Activated effector memory CD4-positive, alpha-beta T cell treated with Interleukin-2 at 50 U/mL for 16 hours (primary cell): ENCODE measurements around the gene SBNO1.
"Not testable (repeated sequence)": the region's sequence is repeated elsewhere in the genome, so short reads cannot be mapped to it uniquely, and the experiment has no call there.

Experiments used
- DNase-seq: peaks from one replicate; pipeline ENCODE4 v3.0.0-alpha.2; 2020

SBNO1 gene

DNA sequence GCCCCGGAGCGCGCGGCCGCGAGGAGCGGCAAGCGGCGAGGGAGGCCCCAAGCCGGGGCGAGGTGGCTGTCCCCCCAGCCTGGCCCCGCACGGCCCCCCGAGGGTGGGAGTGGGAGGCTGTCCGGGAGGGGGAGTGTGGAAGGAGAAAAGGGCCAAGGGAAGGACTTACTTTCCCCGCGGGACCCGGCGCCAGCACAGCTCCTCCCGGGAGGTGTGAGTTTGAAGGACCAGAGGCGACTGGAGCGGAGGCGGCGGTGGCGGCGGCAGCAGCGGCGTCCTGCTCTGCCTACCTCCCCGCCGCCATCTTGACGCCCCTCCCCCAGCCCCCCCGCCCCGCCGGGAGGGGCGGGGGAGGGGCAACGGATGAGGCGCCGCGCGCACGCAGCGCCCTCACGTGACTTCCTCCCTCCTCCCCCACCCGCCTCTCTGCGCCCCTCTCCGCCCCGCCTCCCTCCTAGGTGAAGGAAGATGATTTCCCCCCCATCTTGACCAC, at the start of gene SBNO1:
Gene SBNO1, minus strand, starts transcription at position 316 of the 493 bp plus-strand sequence. CDS start 14,406 bp downstream, outside the sequence.
- peak; percentile 87 for DNase-seq

DNA sequence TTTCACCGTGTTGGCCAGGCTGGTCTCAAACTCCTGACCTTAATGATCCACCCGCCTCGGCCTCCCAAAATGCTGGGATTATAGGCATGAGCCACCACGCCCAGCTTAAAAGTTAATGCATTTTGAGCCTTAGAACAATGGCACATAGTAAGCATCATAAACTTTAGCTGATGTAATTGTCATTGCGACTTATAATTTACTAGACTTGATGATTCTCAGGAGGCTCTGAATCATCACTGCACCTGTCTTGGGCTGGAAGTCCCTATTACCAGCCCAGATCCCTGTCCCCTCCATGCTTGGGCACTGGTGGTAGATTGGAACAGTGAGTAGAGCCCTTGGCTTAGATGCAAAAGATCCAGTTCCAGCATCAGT, 45.4 kb upstream of the SBNO1 start:
- DNase-seq, result no peak

DNA sequence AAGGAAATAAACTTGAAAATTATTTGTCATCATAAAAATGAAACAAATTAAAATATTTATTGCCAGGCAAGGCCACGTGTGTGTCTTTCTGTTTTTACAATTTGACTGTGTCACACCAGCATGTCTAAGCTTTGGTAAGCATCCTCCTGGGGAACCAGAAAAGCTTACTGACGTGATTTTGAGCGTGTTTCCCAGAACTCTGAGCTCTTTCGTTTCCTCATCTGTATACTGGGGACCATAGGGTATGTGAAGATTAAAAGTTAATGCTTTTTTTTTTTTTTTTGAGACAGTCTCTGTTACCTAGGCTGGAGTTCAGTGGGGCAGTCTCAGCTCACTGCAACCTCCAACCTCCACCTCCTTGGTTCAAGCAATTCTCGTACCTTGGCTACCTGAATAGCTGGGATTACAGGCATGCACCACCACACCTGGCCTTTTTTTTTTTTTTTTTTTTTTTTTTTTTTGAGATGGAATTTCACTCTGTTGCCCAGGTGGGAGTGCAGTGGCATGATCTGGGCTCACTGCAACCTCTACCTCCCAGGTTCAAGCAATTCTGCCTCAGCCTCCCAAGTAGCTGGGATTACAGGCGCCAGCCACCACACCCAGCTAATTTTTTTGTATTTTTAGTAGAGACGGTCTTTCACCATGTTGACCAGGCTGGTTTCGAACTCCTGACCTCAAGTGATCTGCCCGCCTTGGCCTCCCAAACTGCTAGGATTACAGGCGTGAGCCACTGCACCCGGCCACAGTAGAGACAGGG, 44.8 kb upstream of the SBNO1 start:
- DNase-seq, result not testable (repeated sequence)

DNA sequence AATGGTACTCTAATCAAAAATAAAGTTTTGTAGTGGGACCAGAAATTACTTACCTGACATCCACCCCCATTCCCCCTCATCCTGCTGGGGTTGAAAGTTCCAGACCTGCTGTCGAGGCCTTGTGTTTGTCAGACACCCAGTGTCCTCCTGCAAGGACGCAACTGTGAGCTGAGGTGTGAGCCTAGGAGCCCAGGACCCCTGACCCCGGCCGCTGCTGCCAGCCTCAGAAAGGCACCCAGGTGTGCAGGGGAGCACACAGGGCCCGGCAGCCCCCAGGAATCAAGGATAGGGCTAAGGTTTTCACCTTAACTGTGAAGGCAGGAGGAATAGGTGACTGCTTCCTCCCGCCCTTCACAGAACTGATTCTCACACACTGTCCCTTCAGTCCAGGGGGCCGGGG, 44.0 kb upstream of the SBNO1 start:
- DNase-seq, result not testable (repeated sequence)

DNA sequence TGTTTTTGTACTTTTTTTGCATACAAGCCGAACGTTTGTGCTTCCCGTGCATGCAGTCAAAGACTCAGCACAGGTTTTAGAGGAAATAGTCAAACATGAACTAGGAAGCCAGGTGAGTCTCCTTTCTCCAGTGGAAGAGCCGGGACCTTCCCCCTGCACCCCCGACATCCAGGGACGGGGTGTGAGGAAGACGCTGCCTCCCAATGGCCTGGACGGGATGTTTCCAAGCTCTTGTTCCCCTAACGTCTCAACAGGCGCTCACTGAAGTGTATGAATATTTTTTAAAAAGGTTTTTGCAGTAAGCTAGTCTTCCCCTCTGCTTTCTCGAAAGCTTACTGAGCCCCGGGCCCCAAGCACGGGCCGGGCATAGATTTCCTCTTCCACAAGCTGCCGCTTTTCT, 43.3 kb upstream of the SBNO1 start:
- DNase-seq, result not testable (repeated sequence)

DNA sequence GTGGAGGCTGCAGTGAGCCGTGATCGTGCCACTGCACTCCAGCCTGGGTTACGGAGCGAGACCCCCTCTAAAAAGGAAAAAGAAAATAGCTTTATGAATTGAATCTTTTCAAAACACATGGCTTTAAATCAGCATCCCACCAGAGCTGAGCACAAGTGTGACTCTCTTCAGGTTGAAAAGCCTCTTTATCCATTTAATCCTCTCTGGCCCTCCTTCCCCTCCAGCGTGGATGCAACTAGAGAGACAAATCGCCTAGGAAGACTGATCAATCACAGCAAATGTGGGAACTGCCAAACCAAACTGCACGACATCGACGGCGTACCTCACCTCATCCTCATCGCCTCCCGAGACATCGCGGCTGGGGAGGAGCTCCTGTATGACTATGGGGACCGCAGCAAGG, 42.6 kb upstream of the SBNO1 start:
- DNase-seq, result not testable (repeated sequence)

DNA sequence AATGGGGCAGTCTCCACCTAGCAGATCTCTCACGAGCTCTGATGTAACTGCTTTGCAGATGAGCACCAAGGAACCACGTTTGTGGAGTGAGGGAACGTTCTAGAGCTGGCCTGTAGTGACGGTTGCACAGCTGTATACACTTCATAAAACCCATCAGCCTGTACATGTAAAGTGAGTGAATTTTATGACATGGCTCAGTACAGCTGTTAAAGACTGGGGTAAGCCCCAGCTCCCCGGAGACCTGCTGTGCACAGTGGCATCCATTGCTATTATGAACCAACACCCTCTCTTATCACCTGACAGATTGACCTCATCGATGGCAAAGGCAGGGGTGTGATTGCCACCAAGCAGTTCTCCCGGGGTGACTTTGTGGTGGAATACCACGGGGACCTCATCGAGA, 39.9 kb upstream of the SBNO1 start:
- no peak for DNase-seq

DNA sequence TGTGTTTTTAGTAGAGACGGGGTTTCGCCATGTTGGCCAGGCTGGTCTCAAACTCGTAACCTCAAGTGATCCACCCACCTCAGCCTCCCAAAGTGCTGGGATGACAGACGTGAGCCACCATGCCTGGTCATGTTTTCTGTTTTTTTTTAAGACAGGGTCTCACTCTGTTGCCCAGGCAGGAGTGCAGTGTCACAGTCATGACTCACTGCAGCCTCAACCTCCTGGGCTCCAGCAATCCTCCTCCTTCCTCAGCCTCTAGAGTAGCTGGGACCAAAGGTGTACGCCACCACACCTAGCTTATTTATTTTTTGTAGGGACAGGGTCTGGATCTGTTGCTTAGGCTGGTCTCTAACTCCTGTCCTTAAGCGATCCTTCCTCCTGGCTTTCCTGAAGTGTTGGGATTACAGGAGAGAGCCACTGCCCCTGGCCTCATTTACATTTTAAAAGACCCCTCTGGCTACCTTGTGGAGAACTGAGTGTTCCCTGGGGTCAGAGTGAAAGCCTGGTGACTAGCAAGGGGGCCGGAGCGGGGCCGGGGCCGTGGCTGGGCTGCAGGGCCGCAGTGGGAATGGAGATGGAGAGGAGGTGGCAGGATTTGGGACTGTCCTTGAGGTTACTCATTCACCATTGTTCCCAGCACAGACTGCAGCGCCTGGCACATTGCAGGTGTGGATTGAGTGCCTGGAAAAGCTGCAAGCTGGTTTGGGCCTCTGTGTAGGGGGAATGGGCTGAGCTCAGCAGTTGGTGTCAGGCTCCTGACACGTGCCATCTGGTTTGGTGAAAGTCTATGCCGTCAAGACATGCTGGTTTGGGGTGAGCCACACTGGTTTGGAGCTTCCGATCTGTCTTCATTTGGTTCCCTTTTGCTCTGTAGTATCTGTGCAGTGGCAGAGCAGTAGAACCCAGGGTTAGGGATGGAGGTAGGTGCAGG, 37.4 kb upstream of the SBNO1 start:
- no peak for DNase-seq

DNA sequence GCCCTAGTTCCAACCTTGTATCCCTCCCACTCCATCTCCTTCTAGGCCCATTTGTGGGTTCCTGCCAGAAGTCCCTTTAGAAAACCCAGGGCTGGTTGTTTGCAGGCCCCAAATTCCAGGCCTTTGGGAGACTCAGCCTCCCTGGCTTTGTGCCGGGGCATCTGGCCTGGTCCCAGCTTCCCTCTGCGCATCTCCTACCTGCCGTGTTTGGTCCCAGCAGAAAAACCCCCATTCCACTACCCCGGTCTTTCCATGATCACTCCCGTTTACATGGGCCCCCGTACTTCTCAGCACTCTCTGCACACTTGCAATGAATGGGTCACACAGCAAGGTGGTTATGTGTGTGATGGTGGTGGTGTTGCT, 34.6 kb upstream of the SBNO1 start:
- no peak for DNase-seq

DNA sequence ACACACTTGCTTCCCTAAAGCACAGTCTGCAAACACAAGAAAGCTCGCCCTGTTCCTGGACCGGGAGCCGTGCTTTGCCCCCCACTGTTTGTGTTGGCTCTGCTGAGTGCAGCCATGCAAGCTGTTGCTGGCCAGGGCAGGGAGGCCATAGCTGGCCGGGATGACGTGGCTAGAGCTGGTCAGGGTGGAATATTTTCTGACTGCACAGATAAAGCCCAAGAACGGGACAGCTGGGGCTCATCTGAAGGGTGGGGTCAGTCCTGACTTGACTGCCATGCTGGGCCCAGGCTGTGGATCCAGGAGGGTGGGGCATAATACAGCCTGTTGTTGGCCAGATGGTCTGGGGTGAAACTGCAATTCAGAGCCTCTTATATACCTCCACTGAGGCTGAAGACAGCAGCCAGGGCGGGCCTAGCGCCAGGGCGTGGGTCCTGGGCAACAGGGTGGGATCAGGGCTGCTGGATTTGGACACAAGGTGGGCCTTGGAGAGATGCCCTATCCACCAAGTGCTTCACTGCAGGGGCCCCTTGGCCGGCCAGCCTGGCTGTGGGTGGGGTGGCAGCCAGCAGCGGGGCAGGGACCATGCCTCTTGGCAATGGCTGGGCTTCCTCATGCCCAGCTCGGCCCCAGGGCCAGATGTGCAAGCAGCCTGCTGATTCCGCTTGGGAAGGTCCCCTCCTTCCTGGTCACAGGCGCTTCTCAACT, 34.1 kb upstream of the SBNO1 start:
- no peak for DNase-seq

DNA sequence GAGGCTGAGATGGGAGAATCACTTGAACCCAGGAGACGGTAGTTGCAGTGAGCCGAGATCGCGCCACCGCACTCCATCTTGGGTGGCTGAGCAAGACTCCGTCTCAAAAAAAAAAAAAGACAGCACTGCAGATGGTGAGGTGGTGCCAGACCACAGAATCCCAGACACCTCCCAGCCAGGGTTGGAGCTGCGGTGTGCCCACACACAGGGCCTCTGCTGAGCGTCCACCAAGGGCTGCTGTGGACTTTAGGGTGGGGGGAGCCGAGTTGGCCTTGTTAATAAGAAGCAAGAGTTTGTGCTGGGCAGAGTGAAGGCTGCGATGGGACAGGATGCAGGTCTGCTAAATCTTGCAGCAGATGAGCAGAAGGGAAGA, 33.5 kb upstream of the SBNO1 start:
- DNase-seq, result no peak

DNA sequence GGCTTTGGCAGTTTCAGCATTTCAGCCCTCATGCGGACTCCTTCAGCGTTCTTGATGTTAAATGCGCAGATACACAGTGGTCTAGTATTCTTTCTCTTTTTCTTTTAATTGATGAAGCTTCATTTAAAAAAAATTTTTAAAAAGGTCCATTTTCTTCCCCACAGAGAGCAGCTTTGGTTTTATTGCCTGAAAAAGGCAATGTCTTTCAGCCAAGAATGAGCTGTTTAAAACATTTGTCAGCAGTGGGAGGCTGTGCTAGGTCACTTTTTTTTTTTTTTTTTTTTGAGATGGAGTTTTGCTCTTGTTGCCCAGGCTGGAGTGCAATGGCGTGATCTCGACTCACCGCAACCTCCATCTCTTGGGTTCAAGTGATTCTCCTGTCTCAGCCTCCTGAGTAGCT, 32.8 kb upstream of the SBNO1 start:
- no peak for DNase-seq

DNA sequence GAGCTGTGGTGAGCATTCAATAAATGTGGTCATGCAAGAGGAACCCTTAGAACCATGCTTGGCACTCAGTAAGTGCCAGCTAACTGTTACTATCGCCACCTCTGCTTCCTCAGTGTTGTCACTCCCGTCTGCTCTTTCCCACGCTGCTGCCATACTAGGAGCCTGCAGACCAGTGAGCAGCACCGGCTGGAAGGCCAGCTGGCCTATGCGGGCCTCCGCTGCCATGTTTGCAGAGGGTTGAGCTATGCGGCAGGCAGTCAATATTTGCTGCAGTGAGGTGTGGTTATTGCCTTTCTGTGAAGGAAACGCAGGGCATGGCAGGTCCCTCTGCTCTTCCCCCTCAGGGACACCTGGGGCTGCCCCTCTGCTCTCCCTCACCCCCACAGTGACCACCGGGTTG, 32.3 kb upstream of the SBNO1 start:
- DNase-seq, result no peak

DNA sequence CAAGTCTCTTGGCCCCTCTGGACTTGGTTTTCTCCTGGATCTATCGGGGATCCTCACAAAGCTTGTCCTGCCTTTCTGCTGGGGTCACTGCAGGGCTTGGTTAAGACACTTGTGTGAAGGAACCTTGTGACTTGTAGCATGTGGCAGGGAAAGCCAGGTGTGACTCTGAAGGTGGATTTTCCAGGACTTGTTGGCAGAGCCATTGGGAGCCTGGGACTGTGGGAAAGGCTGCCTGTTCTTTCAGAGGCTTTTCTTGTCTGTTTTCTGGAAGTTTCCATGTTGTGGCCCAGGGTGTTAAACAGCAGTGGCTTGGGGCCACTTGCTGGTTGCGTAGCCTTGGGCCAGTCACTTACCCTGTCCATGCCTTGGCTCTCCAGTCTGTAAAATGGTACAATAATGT, 31.9 kb upstream of the SBNO1 start:
- DNase-seq, result no peak

DNA sequence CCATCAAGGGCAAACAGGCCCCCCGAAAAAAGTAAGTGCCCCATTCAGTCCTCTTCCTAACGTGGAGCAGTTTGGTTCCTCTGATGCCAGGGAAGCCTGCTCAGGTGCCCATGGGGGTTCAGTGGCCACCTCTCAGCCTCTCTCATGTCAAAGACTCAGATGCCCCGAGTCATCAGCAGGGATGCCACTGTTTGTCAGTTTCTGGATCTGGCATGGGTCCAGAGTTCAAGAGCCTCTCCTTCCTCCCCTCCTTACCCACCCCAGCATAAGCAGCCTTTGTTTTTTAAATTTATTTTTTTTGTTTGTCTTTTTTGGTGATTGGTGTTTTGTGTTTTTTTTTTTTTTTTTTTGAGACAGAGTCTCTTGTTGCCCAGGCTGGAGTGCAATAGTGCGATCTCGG, 30.6 kb upstream of the SBNO1 start:
- DNase-seq, result no peak

DNA sequence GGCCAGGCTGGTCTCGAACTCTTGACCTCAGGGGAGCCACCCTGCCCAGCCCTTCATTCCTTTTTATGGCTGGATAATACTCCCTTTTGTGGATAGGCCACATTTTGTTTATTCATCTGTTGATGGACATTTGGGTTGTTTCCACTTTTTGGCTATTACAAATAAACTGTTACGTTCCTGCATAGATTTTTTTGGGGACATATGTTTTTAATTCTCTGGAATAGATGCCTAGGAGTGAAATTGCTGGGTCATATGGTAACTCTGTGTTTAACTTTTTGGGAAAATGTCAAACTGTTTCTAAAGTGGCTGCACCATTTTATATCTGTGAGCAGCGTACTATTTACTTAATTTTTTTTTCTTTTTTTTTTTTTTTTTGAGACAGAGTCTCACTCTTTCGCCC, 29.1 kb upstream of the SBNO1 start:
- DNase-seq, result no peak

DNA sequence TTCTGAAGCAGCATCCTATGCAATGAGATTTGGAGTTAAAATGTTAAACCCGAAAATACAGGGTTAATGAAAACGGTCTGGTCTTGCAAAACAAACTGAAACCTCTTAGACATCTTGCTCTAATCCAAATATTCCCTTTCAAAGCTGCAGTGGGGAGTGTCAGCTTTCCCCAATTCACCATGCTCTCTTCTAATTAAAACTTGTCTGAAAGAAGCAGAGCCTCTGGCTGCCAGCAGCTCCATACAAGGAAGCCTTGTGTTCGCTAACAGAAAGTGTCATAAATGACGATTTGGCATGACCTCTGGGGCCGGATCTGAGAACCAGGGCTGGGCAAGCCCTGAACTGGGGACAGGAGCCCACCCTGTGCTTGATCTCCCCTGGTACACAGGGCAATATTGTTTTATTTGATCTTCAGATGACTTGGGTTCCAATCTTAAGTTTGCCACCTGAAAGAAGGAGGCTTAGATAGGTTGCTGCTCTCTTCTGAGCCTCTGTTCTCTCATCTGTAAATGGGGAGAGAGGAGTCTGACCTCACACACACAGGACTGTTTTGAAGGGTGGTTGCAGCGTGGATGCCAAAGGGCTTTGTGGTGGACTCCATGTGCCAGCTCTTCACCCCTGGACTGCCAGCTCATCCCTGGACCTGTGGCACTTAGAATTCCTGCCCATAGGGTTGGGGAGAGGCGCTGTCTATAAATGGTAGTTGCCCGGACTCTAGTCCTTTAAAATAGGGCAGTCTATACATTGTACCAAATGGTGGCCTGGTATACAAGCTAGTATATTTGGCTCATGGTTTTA, 27.1 kb upstream of the SBNO1 start:
- DNase-seq, result no peak

DNA sequence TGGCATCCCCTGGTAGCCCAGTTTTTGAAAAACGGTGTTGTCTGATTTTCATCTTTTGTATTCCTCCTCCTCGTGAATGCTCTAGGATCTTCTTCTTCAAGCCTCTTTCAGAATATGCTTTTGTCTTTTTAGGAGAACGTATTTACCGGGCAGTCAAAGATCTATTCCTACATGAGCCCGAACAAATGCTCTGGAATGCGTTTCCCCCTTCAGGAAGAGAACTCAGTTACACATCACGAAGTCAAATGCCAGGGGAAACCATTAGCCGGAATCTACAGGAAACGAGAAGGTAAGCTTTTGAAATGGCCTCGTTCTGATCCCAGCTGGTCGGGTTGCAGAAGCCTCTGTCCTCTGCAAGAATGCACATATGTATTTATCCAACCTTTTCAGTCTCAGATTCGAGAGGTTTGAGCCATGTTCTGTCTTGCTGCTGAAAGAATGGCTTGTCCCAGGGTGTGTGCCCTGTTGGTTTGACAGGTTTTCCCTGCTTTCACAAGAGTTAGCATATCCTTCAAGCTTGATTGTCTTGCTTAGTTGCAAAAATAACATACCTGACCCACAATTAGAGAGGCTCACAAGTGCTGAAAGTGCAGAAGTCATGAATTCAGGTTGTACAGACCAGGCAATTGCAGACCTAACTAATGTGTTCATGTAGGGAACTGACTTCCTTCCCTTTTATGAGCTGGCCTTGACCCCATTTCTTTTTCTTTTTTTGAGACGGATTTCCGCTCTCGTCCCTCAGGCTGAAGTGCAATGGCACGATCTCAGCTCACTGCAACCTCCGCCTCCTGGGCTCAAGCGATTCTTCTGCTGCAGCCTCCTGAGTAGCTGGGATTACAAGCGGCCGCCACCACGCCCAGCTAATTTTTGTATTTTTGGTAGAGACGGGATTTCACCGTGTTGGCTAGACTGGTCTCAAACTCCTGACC, 26.1 kb upstream of the SBNO1 start:
- DNase-seq, result no peak

DNA sequence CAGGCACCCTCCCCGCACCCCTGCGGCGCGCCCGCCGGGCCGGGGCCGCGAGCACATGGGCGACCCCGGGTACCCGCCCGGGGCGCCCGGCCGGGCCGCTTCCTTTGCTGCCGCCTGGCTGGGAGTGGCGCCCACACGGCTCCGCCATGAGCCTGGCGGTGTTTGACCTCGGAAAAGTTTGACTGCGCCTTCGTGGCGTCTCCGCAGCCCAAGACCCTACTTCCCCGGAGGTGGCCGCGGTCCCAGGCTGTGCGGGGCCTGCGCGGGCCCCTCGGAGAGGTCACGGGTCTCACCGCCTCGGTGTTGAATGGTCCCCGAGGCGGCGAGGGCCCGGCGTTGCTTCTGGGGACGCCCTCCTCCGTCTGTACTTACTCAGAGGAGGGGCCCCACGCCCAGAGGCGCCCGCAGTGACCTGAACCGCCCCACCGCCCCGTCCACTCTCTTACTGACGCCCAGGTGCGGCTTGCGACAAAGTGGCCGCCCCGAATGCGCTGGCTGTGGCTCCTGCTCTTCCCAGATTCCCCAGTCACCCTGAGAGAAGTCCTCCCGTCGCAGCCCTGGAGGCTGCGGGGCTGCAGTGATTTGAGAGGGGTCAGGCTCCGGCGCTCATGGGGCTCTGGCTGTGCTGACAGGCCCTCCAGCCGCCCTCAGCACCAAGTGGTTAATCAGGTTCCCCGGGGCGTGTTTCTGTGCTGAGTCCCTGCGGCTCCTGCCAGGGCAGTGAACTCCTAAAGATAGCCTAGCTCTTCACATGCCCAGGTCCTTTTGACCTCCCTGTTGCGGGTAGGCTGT, 25.1 kb upstream of the SBNO1 start:
- DNase-seq, result peak; percentile 22

DNA sequence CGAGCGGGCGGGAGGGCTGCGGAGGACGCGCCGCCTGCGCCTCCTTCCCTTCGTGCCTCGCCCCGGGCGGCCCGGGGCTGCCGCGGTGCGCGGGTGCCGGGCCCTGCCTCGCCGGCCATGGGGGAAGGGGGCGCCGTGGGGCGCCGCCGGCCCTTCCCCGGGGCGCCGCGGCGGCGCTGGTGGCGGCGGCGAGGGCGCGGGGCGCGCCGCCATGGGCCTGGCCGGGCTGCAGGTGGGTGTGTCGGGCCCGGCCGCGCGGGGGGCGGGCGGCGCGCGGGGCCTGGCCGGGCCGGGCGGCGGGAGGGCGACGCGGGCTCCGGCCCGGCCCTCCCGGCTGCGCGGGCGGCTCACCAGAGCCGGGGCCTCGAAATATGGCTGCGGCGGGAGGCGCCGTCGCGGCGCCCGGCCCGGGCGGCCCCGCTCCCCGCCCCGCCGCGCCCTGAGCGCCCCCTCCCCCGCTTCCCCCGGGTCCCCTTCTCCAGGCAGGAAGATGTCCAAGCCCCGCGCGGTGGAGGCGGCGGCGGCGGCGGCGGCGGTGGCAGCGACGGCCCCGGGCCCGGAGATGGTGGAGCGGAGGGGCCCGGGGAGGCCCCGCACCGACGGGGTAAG, 24.4 kb upstream of the SBNO1 start:
- DNase-seq, result no peak
